Right atrium auricular region (tissue), 2 donors: Measurements from ENCODE around the gene PLG. TPM values are rescaled to one million over a fixed set of nuclear protein-coding genes. Genes with fewer than 3 reads are reported as not detected.
"Not testable (repeated sequence)": the region's sequence is repeated elsewhere in the genome, so short reads cannot be mapped to it uniquely, and the experiment has no call there.

Experiments
- DNase-seq: peaks from one replicate; pipeline ENCODE4 v3.0.0-alpha.2; 2019; ENCODE audit warnings: low spot score
- H3K27ac ChIP-seq, 2 donors: fragments of 200-600 bp; sonication (generic); 1 replicate in 1 of 2; 2 replicates in 1 of 2; pipeline ENCODE4 v1.5.1; 2016 to 2019
- H3K27me3 ChIP-seq, 2 donors: fragments of 200-600 bp; sonication (generic); one replicate each; pipeline versions ENCODE4 v1.5.1 to v1.6.0; 2017 to 2019
- H3K36me3 ChIP-seq: fragments of 200-600 bp; sonication (generic); one replicate; pipeline ENCODE4 v1.5.1; 2016
- H3K4me1 ChIP-seq, 2 donors: fragments of 200-600 bp; sonication (generic); one replicate each; pipeline versions ENCODE4 v1.5.1 to v1.6.0; 2017 to 2019
- H3K4me3 ChIP-seq, 2 donors: fragments of 200-600 bp; sonication (generic); 1 replicate in 1 of 2; 2 replicates in 1 of 2; pipeline ENCODE4 v1.5.1; 2017 to 2019; ENCODE audit warnings: mild to moderate bottlenecking in 1 of 2, moderate library complexity in 1 of 2
- H3K9me3 ChIP-seq, 2 donors: fragments of 200-600 bp; sonication (generic); one replicate each; pipeline ENCODE4 v1.5.1; 2019
- CTCF ChIP-seq, 2 donors: fragments of 200-600 bp; sonication (generic); IDR thresholded peaks; one replicate each; pipeline ENCODE4 v1.5.1; 2019; ENCODE audit warnings: antibody characterized with exemption in 2 of 2
- total RNA-seq, 2 donors: library from RNA; depleted of rRNA; stranded (reverse); fragments of >200 nt; gene quantifications; one replicate each; pipeline ENCODE4 v1.1.0, GENCODE V29; 2016

The PLG gene
- total RNA-seq, 2 donors from 2014 or later = not detected

GRCh38 chr6:160766989-160767646, 65.1 kb downstream of the PLG start:
- peaks cover 0 to 13% of the 10 kb centered on the region in 2 donors for H3K9me3 ChIP-seq
- H3K27ac ChIP-seq = no peak overlapping the region
- peak overlapping the region; percentile 12 to 46 for H3K4me3 ChIP-seq
- no peaks in the 10 kb centered on the region for H3K36me3 ChIP-seq
- TF ChIP-seq CTCF (IDR thresholded peaks at IDR 0.05) = peak; percentile 59 to 78
- no peaks in the 10 kb centered on the region for H3K27me3 ChIP-seq
- DNase-seq = peak; percentile 60
- H3K4me1 ChIP-seq = peaks cover 0 to 11% of the 10 kb centered on the region in 2 donors

- no peak overlapping the region for H3K27ac ChIP-seq
- H3K27me3 ChIP-seq = no peaks in the 10 kb centered on the region
- H3K4me3 ChIP-seq = peak overlapping the region in 1 of 2 donors; percentile 46
- DNase-seq = no peak
- no peak for TF ChIP-seq CTCF (IDR thresholded peaks at IDR 0.05)
- peaks cover 0 to 7% of the 10 kb centered on the region in 2 donors for H3K9me3 ChIP-seq
- H3K4me1 ChIP-seq = peaks cover 0 to 11% of the 10 kb centered on the region in 2 donors
- no peaks in the 10 kb centered on the region for H3K36me3 ChIP-seq
Observed at GRCh38 chr6:160767647-160768019, 65.6 kb downstream of the PLG start.

GRCh38 chr6:160768101-160768500, 66.1 kb downstream of the PLG start:
- Histone ChIP-seq H3K9me3 (peaks cover 0 to 3% of the 10 kb centered on the region in 2 donors), H3K4me1 (peaks cover 0 to 11% of the 10 kb centered on the region in 2 donors), H3K36me3 (no peaks in the 10 kb centered on the region), H3K4me3 (no peak overlapping the region), H3K27ac (no peak overlapping the region), H3K27me3 (no peaks in the 10 kb centered on the region)
- no peak for TF ChIP-seq CTCF (IDR thresholded peaks at IDR 0.05)
- DNase-seq = no peak

- TF ChIP-seq CTCF (IDR thresholded peaks at IDR 0.05) = no peak
- Histone ChIP-seq H3K9me3 (no peaks in the 10 kb centered on the region), H3K27ac (no peak overlapping the region), H3K4me1 (no peaks in the 10 kb centered on the region), H3K4me3 (no peak overlapping the region), H3K36me3 (no peaks in the 10 kb centered on the region), H3K27me3 (no peaks in the 10 kb centered on the region)
- no peak for DNase-seq
Observed at GRCh38 chr6:160774399-160774798, 72.4 kb downstream of the PLG start.

- Histone ChIP-seq H3K27ac (no peak overlapping the region), H3K27me3 (no peaks in the 10 kb centered on the region), H3K9me3 (no peaks in the 10 kb centered on the region), H3K36me3 (no peaks in the 10 kb centered on the region), H3K4me1 (no peaks in the 10 kb centered on the region), H3K4me3 (no peak overlapping the region)
- TF ChIP-seq CTCF (IDR thresholded peaks at IDR 0.05) = no peak
- no peak for DNase-seq
Observed at GRCh38 chr6:160775792-160776580, 73.9 kb downstream of the PLG start.

GRCh38 chr6:160779095-160779494, 77.1 kb downstream of the PLG start:
- not testable (repeated sequence) for H3K4me3 ChIP-seq, H3K36me3 ChIP-seq, H3K27ac ChIP-seq, DNase-seq, H3K4me1 ChIP-seq, H3K9me3 ChIP-seq, H3K27me3 ChIP-seq

- not testable (repeated sequence) for H3K36me3 ChIP-seq, H3K4me1 ChIP-seq, H3K27ac ChIP-seq, H3K9me3 ChIP-seq, DNase-seq, H3K4me3 ChIP-seq, H3K27me3 ChIP-seq
Observed at GRCh38 chr6:160780656-160781055, 78.6 kb downstream of the PLG start.
